OCI-LY1 (cell line): ENCODE data around the gene OR52A1.

Source experiments
- CTCF ChIP-seq: fragments of 200-600 bp; sonication (generic), shearing (Covaris generic); IDR thresholded peaks from 2 replicates; pipeline ENCODE4 v1.5.1; 2017; ENCODE audit warnings: mild to moderate bottlenecking, antibody characterized with exemption, low read length, moderate library complexity, mixed read lengths
- EZH2 ChIP-seq: fragments of 200-600 bp; sonication (generic), shearing (Covaris generic); IDR thresholded peaks from 2 replicates; pipeline ENCODE4 v1.8.0; 2017; ENCODE audit warnings: borderline replicate concordance, mixed run types, mild to moderate bottlenecking, antibody characterized with exemption, low read length, moderate library complexity, mixed read lengths

- TF ChIP-seq CTCF (no peak), EZH2 (no peak)
Observed at GRCh38 chr11:5136261-5136660, 18.3 kb downstream of the OR52A1 start.
